GM18868 (cell line): ENCODE measurements around the gene RABGAP1L.

Experiments
- ATAC-seq: cut with Tn5 transposase; IDR thresholded peaks from one replicate; pipeline ENCODE4 v1.9.1; 2021; ENCODE audit warnings: mild to moderate bottlenecking, moderate library complexity; ENCODE audit not compliant: unreplicated experiment

Gene RABGAP1L

DNA sequence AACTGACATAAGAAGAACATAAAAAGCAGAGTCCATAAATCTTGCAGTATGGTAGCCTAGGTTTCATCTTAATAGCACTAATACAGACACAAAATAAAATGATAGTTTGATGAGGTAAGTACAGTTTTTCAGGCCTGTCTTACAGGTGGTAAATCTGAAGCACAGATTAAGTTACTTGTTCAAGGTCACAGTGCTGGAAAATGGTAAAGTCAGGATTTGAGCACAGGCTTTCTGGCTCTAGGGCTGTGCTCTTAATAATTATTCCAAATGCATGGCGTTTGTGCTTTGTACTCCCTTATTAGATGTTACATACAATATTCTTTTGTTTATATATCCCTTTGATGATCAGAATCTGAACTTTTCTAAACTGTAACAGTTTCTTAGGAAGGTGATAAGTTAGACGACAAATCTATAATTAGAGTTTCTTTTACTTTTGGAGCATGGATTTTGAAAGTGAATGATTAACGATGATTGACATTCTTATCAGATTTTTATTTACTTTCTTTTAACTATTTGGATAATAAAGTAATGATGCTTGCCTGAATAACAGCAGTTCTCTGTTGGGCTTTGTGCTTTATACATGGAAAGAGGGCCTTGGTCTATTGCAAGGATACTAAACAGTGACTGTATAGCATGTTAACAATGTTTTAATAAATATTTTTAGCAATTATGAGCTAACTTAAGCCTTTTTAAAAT lies 738.9 kb downstream of the RABGAP1L start:
- ATAC-seq, result no peak

DNA sequence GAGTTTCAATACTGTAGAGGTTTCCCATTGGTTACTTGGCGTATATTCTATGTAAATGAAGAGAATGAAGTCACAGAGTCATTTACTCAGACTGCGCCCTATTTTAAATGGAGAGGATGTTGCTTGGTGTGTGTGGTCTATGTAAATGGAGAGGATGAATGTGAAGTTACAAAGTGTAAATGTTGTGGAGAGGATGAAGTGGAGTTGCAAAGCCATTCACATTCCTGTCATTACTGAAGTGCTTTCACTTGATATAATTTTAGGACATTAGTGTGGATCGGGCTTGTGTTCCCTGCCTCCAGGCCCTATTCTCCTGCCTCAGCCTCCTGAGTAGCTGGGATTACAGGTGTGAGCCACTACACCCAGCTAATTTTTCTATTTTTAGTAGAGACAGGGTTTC lies 741.0 kb downstream of the RABGAP1L start:
- ATAC-seq, result no peak

- ATAC-seq, result no peak
Measured at GRCh38 chr1:174902531-174903099, 743.3 kb downstream of the RABGAP1L start.

- no peak for ATAC-seq
Measured at GRCh38 chr1:174911606-174912005, 752.3 kb downstream of the RABGAP1L start.

DNA sequence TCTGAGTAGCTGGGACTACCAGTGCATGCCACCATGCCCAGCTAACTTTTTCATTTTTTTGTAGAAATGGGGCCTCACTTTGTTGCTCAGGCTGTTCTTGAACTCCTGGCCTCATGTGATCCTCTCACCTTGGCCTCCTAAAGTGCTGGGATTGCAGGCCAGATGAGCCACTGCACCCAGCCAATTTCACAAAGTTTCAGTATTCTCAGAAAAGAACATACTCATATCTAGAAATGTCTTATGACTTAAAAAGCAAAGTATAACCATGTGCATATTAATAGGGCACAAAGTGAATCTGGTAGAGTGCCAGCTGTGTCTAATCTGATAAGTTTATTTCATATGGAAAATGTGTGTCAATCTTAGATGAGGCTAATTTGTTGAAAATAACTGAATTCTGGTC lies 752.9 kb downstream of the RABGAP1L start:
- ATAC-seq, result no peak

GRCh38 chr1:174913225-174913903 lies 754.0 kb downstream of the RABGAP1L start:
- ATAC-seq, result no peak

DNA sequence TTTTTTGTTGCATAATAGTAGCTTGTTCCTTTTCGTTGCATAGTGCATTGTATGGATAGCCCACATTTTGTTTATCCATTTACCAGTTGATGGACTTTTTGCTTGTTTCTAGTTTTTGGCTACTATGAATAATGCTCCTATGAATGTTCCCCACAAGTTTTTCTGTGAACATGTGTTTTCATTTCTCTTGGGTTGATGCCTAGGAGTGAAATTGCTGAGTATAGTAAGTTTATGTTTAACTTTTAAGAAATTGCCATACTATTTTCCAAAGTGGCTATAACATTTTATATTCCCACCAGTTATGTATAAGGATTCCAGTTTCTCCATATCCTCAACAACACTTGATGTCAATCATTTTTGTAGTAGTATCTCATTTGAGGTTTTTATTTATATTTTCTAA lies 755.7 kb downstream of the RABGAP1L start:
- no peak for ATAC-seq

DNA sequence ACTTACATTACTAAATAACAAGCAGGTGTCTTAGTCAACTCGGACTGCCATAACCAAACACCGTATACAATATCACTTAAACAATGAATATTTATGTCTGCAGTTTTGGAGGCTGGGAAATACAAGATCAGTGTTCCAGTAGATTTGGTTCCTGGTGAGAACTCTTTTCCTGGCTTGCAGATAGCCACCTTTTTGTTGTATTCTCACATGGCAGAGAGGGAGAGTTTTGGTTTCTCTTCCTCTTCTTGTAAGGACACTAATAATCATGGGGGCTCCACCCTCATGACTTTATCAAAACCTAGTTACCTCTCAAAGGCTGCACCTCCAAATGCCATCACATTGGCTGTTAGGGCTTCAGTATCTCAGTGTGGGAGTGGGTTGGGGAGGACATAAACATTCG lies 757.5 kb downstream of the RABGAP1L start:
- peak; percentile 64 for ATAC-seq

GRCh38 chr1:174920093-174920492 lies 760.8 kb downstream of the RABGAP1L start:
- no peak for ATAC-seq

GRCh38 chr1:174922121-174922520 lies 762.8 kb downstream of the RABGAP1L start:
- ATAC-seq, result no peak

DNA sequence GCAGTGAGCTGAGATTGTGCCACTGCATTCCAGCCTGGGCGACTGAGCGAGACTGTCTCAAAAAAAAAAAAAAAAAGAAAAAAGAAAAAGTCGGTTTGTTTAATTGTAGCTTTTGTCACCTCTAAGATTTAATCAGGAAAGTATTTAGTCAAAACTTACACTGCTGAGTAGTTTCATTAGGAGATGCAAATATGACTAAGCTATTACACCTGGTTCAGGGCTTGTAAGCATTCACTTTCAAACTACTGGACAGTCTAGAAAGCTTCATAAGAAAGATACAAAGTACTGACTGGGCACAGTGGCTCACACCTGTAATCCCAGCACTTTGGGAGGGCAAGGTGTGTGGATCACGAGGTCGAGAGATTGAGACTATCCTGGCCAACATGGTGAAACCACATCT lies 764.5 kb downstream of the RABGAP1L start:
- ATAC-seq, result no peak

GRCh38 chr1:174928541-174928940 lies 769.2 kb downstream of the RABGAP1L start:
- ATAC-seq, result no peak

- no peak for ATAC-seq
Measured at GRCh38 chr1:174931214-174931613, 771.9 kb downstream of the RABGAP1L start.

- ATAC-seq, result no peak
Measured at GRCh38 chr1:174932587-174932986, 773.3 kb downstream of the RABGAP1L start.

DNA sequence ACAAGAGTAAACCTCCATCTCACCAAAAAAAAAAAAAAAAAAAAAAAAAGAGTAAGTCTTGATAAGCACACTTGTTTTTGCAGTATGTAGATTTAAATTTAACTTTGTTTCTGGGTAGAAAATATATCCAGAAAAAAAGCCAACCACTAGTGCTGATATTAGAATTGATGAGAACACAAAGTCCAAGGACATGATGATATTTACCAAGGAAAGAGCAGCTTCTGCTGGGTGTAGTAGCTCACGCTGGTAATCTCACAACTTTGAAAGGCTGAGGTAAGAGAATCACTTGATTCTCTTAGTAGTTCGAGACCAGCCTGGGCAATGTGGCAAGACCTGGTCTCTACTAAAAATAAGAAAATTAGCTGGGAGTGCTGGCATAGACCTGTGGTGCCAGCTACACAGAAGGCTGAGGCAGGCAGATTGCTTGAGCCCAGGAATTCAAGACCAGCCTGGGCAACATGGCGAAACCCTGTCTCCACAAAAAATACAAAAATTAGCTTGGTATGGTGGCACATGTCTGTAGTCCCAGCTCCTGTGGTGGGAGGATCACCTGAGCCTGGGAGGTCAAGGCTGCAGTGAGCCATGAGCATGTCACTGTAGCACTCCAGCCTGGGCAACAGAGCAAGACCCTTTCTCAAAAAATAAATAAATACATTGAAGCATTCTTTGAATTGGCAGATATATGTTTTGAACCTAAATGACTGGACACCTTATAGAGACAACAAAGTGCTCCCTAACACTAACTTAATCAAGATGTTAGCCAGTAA lies 776.8 kb downstream of the RABGAP1L start:
- ATAC-seq, result no peak

- no peak for ATAC-seq
Measured at GRCh38 chr1:174938281-174939007, 779.1 kb downstream of the RABGAP1L start.

DNA sequence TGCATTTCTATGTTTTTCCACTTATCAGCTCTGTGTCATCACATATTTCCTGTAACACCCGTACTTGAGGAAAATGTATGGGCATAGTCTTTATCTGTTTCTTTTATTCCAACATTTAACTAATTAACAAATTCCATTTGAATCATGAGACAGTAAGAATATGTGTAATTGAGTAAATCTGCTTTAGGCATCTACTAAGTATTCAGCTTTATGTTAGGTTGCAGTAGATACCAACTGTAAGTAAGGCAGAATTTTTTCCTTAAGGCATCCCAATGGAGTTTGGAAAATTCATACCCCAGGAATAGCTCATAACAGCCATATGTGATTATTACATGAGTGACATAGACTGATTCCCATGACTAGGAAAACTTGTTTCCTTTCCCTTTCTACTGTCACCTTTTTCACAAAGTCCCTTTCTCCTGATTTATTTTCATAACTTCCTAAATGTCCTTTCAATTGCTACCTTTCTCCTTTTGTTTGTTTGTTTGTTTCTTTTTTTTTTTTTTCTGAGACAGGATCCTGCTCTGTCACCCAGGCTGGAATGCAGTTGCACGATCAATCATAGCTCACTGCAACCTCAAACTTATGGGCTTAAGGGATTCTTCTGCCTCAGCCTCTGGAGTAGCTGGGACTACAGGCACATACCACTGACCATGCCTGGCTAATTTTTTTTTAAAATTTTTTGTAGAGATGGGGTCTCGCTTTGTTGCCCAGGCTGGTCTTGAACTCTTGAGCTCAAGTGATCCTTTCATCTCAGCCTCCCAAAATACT lies 780.6 kb downstream of the RABGAP1L start:
- ATAC-seq, result no peak

- ATAC-seq, result no peak
Measured at GRCh38 chr1:174940646-174941175, 781.4 kb downstream of the RABGAP1L start.

DNA sequence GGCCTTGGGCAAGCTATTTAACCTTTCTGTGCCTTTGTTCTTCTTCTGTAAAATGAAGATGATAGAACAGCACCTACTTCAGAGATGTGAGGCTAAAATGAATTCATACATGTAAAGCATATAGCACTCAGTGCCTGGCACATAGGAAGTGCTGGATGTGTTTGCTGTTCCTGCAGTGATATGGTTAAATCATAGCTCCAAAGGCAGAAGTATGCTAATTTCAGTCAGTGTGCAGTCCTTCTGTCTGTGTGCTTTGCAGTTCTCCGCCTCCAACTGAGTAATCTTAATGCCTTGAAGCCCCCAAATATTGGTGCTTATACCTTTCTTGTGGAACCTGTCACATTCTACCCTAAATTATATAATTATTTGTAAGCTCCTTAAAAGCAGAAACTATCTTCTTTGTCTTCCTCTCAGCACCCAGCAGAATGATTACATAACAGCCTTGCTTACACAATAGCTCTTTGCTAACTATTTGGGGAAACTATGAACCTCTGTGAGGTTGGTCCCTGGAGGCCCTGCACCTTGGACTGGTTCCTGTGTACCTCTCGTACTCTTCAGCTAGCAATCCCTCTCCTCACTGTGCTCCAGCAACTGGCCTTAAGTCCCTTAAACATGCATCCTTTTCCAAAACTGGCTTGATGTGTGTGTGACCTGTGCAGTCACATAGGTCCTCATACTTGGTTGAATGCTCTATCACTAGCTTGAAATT lies 783.4 kb downstream of the RABGAP1L start:
- no peak for ATAC-seq
